GM21576 (cell line): ENCODE results near the gene SOD1.
"Not testable (repeated sequence)": the region's sequence is repeated elsewhere in the genome, so short reads cannot be mapped to it uniquely, and the experiment has no call there.

Experiments
- ATAC-seq: cut with Tn5 transposase; IDR thresholded peaks from one replicate; pipeline ENCODE4 v1.9.1; 2021; ENCODE audit warnings: mild to moderate bottlenecking, moderate library complexity; ENCODE audit not compliant: unreplicated experiment

SOD1 gene

DNA sequence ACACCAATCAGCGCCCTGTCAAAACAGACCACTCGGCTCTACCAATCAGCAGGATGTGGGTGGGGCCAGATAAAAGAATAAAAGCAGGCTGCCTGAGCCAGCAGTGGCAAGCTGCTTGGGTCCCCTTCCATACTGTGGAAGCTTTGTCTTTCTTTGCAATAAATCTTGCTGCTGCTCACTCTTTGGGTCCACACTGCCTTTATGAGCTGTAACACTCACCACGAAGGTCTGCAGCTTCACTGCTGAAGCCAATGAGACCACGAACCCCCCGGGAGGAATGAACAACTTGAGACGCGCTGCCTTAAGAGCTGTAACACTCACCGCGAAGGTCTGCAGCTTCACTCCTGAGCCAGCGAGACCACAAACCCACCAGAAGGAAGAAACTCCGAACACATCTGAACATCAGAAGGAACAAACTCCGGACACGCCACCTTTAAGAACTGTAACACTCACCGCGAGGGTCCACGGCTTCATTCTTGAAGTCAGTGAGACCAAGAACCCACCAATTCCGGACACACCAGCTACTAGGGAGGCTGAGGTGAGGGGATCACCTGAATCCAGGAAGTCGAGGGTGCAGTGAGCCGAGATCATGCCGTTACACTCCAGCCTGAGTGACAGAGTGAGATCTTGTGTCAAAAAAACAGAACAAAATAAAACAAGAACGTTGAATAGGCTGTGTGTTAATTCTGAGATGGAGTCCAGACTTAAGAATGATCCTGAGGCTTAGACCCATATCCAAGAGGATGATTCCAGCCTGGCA, 4.5 kb upstream of the SOD1 start:
- not testable (repeated sequence) for ATAC-seq

DNA sequence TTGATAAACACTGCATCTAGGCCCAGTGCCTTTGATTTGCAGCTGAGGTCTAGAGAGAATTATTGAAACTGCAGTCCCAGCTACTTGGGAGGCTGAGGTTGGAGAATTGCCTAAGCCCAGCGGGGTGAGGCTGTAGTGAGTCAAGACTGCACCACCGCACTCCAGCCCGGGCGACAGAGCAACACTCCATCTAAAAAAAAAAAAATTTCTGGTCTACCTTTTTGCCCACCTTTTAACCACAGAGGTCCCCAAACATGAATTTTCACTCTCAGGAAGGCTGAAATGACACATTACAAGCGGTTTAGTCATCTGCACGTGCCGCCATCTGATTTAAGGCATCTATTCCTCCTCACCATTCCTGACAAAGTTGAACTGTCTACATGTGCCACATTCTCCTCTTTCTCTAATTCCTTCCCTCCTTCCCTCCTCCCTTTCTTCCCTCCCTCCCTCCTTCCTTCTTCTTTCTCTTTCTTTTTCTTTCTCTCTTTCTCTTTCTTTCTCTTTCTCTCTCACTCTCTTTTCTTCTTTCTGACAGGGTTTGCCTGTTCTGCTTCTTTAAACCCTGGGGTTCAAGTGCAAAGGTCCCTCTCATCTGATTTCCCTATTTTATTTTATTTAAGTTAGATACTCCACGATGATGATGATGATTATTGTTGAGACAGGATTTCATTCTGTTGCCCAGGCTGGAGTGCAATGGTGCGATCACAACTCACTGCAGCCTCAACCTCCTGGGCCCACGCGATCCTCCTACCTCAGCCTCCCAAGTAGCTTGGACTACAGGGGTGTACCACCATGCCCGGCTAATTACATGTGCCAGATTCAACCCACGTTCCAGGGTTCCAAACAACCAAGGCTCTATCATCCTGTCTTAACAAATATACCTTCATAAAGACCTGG, 3.0 kb upstream of the SOD1 start:
- ATAC-seq = no peak

DNA sequence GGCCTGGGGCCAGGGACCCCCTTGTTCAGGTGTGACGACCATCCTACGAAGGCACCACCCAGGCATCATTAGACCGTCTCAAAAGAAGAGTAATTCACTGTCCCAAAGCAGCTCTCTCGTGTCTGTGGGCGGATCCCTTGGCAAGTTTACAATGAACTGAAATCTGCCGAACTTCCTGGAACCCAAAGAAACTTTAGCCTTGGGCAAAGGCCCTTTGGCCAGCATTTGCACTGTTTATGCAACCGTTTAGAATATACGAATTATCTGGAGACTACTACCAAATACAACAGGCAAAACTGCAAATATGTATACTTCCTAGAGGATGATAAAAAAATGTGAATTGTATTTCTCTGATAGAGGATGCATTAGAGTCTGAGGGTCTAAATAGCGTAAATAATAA, 1.4 kb upstream of the SOD1 start:
- no peak for ATAC-seq

DNA sequence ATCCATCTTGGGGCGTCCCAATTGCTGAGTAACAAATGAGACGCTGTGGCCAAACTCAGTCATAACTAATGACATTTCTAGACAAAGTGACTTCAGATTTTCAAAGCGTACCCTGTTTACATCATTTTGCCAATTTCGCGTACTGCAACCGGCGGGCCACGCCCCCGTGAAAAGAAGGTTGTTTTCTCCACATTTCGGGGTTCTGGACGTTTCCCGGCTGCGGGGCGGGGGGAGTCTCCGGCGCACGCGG, 282 bp upstream of the SOD1 start:
- ATAC-seq = peak; percentile 10

DNA sequence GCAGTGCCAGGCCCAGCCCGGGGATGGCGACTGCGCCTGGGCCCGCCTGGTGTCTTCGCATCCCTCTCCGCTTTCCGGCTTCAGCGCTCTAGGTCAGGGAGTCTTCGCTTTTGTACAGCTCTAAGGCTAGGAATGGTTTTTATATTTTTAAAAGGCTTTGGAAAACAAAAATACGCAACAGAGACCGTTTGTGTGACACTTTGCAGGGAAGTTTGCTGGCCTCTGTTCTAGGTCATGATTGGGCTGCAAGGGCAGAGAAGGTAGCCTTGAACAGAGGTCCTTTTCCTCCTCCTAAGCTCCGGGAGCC, 719 bp downstream of the SOD1 start:
- peak; percentile 31 for ATAC-seq

DNA sequence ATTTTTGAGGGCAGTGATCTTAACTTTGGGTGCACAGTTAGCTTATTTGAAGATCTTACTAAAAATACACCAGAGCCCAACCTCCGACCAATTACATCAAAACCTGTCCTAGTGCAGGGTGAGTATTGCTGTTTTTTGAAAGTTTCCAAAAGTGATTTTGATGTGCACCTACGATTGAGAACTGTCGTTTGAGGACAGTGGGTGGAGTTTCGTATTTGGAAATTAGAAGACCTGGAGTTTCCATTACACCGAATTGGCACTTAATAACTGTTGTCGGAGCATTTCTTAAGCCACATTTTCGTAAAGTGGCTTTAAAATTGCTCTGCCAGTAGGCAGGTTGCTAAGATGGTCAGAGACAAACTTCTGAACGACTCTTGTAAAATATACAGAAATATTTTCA, 1.1 kb downstream of the SOD1 start:
- ATAC-seq = no peak

DNA sequence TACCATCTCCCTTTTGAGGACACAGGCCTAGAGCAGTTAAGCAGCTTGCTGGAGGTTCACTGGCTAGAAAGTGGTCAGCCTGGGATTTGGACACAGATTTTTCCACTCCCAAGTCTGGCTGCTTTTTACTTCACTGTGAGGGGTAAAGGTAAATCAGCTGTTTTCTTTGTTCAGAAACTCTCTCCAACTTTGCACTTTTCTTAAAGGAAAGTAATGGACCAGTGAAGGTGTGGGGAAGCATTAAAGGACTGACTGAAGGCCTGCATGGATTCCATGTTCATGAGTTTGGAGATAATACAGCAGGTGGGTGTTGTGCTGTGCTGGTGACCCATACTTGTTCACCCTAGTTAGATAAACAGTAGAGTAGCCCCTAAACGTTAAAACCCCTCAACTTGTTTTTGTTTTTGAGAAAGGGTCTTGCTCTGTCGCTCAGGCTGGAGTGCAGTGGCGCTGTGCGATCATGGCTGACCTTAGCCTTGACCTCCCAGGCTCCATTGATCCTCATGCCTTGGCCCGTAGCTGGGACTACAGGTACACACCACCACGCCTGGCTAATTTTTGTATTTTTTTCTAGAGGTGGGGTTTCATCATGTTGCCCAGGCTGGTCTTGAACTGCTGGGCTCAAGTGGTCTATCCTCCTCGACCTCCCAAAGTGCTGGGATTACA, 4.2 kb downstream of the SOD1 start:
- no peak for ATAC-seq

DNA sequence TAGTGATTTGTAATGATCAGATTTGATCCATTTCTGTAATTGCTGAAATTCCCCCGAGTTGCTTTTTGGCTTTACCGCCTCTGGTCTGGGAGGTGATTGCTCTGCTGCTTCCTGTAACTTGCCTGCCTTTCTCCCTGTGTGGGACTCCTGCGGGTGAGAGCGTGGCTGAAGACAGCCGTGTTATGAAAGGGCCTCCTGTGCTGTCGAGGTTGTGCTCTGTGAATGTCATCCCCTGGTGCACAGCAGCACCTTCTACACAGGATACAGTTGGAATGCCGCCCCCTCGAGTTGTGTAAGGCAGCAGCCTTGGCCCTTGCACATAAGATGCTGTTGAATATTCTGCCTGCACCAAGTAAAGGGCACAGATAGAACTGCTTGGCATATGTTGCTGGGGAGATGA, 5.9 kb downstream of the SOD1 start:
- no peak for ATAC-seq

DNA sequence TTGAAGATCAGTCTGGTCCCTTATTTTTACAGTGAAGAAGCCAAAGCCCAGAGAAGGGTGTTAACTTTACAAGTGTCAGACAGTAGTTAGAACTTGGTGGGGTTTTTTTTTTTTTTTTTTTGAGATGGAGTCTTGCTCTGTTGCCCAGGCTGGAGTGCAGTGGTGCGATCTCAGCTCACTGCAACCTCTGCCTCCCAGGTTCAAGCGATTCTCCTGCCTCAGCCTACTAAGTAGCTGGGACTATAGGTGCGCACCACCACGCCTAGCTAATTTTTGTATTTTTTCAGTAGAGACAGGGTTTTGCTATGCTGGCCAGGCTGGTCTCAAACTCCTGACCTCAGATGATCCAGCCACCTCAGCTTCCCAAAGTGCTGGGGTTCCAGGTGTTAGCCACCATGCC, 6.4 kb downstream of the SOD1 start:
- ATAC-seq = not testable (repeated sequence)

DNA sequence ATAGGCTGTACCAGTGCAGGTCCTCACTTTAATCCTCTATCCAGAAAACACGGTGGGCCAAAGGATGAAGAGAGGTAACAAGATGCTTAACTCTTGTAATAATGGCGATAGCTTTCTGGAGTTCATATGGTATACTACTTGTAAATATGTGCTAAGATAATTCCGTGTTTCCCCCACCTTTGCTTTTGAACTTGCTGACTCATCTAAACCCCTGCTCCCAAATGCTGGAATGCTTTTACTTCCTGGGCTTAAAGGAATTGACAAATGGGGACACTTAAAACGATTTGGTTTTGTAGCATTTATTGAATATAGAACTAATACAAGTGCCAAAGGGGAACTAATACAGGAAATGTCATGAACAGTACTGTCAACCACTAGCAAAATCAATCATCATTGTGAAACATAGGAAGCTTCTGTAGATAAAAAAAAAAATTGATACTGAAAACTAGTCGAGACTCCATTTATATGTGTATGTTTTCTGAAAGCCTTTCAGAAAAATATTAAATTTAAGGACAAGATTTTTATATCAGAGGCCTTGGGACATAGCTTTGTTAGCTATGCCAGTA, 7.0 kb downstream of the SOD1 start:
- ATAC-seq = no peak

DNA sequence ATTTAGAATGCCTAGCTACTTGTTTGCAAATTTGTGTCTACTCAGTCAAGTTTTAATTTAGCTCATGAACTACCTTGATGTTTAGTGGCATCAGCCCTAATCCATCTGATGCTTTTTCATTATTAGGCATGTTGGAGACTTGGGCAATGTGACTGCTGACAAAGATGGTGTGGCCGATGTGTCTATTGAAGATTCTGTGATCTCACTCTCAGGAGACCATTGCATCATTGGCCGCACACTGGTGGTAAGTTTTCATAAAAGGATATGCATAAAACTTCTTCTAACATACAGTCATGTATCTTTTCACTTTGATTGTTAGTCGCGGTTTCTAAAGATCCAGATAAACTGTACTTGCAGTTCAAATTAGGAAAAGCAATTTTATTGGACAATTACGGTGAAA, 7.6 kb downstream of the SOD1 start:
- ATAC-seq = no peak

DNA sequence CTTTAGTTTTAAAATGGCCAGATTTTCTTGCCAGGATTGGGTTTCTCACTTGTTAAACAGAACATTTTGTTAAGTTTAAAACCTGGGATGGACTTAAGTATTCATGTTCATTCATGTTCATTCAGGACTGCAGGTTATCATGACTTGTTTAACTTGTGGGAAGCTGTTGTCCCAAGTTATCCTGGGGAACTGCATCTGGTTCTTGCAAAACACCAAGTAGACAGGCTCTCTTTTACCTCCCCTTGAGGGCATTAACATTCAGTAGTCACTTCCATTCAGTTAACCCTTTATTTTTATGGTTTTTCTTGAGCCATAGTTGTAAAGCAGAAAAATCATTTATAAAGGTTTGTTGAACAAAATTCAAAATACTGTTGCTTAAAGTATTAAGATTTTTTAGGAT, 8.1 kb downstream of the SOD1 start:
- ATAC-seq = no peak

DNA sequence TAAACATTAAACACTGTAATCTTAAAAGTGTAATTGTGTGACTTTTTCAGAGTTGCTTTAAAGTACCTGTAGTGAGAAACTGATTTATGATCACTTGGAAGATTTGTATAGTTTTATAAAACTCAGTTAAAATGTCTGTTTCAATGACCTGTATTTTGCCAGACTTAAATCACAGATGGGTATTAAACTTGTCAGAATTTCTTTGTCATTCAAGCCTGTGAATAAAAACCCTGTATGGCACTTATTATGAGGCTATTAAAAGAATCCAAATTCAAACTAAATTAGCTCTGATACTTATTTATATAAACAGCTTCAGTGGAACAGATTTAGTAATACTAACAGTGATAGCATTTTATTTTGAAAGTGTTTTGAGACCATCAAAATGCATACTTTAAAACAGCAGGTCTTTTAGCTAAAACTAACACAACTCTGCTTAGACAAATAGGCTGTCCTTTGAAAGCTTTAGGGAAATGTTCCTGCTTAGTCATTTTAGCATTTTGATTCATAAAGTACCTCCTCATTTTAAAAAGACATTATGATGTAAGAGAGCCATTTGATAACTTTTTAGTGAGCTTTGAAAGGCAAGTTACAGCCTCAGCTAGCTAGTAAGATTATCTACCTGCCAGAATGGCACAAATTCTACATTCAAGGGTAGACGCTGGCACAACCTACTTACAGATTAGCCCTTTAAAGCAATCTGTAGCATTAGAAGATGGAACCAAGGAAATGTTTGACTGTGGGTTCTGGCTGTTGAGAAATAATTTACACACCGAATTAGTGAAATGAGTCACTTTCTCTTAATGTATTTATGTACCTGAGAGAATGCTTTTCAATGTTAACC, 9.4 kb downstream of the SOD1 start:
- ATAC-seq = no peak

DNA sequence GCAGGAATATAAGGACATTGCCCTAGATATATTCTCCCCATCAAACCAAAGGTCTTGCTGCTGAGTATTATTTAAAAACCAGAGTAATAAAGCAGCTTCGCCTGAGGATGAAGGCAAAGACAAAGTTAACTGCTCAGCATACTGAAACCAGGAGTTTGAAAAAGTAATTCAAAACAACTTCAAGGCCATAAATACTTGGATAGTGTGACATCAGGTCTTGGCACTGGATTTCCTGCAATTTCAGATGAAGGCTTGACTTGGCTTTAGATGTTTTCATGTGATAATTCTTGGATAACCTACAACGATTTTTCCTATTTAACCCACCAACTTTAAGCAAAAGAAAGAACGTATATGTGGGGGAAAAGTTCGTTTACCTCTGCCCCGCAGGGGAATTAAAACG, 10.6 kb downstream of the SOD1 start:
- ATAC-seq = no peak

DNA sequence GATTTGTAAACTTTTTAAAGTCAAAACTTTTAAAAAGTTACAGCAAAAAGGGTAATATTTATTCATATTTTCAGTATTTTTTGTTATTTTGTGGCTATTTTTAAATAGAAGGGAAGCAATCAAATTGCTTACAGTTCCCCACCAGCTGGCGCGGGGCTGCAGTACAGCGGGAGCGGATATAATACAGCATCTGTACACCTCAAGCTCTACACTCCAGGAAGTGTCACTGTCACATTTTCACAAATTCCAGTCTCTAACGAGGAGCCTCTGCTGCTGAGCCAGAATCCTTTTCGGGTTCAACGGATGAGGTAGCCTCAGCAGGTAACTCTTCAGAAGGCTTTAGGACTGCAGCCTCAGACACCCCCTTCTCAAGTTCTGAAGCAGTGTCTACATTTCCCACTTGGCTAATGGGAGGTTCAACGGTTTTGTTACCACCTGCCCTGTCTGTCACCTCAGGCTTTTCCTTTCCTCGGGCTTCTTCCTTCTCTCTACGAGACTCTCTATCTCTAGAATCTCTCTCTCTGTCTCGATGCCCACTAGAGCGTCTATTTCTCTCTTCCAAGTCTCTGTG, 11.7 kb downstream of the SOD1 start:
- ATAC-seq = no peak

DNA sequence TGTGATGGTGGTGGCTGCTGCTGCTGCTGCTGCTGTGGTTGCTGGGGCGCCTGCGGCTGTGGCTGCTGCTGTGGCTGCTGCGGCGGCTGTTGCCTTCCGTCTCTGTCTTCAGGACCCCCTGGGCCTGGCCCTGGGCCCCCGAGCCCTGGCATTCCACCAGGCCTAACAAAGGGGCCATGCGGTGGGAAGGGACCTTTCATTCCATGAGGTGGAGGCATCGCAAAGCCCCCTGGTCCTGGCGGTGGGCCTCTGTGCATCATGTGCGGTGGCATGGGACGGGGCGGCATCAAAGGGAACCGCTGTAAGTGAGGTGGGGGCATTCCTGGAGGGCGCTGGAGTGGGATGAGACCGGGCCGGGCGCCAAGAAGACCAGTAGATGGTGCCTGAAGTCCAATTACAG, 12.4 kb downstream of the SOD1 start:
- no peak for ATAC-seq

DNA sequence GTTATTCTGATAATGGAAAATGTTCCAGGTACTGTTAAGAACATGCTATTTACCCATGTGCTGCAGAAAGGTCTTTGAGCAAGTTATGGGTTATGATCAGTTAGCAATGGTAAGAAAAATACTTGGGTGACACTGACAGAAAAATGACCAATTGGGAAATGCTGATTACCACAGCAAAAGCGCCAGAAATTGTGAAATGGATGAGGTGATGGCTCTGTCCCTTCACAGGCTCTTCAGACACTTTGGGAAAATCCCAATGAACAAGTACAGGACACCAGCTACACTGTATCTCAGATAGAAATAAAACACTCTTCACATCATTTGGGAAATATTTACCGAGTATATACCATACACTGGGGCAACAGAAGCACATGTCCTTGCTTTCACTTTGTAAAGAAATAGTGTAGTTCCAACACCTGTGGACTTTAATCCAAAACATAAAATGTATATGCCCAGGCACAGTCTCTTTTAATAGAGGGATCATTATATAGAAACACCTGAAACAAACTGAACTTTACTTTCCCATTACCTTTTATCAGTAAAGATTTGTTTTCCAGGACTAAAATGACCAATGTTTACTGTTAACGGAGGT, 13.9 kb downstream of the SOD1 start:
- no peak for ATAC-seq

DNA sequence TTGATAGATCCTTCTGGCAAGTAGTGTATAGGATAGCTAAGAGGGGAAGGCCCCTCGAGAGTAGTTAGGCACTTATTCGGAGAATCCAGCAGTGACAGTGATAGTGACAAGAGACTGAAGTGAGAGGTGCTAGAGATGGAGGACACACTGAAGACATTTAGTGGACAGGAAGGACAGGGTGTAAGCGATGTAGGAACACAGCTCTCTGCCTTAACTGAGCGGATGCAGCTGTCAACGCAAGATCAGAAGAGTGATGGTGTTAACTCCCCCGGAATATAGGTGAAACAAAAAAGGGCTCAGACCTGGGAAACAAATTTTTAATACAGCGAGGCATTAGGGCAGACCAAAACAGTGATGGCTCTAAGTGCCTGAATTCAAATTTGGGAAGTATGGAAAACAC, 15.8 kb downstream of the SOD1 start:
- no peak for ATAC-seq

DNA sequence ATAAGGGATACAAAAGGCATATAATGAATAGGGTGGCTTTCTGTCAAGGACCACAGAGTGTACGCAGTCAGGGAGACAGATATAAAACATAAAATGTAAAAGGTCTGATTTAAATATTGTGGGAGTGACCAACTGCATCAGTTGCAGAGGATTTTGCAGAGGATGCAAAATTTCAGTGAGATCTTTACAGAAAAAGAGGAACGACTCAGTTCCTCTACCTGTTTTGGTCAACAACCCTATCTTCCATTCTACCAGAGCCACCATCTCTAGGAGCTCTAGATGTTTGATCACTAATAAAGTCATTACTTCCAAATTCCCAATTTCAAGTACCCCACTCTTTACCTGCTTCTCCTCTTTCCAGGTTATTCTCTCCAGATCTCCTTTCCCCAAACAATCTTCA, 16.5 kb downstream of the SOD1 start:
- no peak for ATAC-seq

DNA sequence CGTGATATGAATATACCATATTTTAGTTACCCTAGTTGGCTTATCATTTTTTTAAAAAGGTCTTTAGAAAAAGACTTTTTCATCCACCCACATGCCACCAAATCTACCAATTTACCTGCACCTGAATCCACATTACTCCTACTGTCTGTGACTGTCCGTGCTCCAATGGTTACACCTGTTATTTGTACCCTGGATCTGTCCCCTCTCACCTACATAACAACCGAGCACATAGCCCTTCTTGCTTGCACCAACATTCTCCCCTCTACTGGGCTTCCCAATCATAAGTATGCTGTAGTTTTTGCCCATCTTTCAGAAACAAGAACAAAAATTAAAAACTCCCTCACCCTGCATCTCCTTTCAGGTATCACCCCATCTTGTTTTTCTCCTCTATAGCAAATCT, 17.6 kb downstream of the SOD1 start:
- ATAC-seq = no peak
